ENCODE data around the gene CAMK2D. TPM values are rescaled to one million over a fixed set of nuclear protein-coding genes. Genes with fewer than 3 reads are reported as not detected.

CAMK2D gene
- total RNA-seq, 2 experiments from 2014 or later, result 29.9 to 32.9 TPM

- CTCF ChIA-PET, result no interaction called here
- Mint-ChIP-seq H3K27me3 (no peaks in the 10 kb centered on the region), H3K9me3 (no peaks in the 10 kb centered on the region), H3K4me3 (no peak overlapping the region), H3K36me3 (ENCODE audit: low read depth) (peaks cover 8% of the 10 kb centered on the region), H3K27ac (no peak overlapping the region), H3K4me1 (ENCODE audit: low read depth) (peaks cover 38% of the 10 kb centered on the region)
- POLR2A ChIA-PET, result interaction anchor here (1.3 kb wide), 1 partner anchor 18 kb away, joined by 4 read pairs; no protein-coding TSS in a partner anchor
- peaks cover 3% of the 10 kb centered on the region for H3K4me1 ChIP-seq (ENCODE audit: insufficient read depth, low read length)
- TF ChIP-seq CTCF (IDR thresholded peaks at IDR 0.05), result no peak
- no peaks in the 10 kb centered on the region for H3K27me3 ChIP-seq (ENCODE audit: control insufficient read depth in 1 of 2, insufficient read depth in 2 of 2, low read length in 2 of 2)
- DNase-seq, result no peak
- H3K4me3 ChIP-seq (ENCODE audit: low read length), result no peak overlapping the region
- intact Hi-C loops (cut with DNase I, micrococcal nuclease), result loop anchor here in 1 of 2 experiments (5.0 kb wide), 1 partner anchor 45 kb away; no protein-coding TSS in a partner anchor
- H3K9me3 ChIP-seq (ENCODE audit: control insufficient read depth in 1 of 2, insufficient read depth in 1 of 2, low read length in 2 of 2), result peaks cover 0 to 3% of the 10 kb centered on the region in 2 experiments
- ATAC-seq (ENCODE audit: poor library complexity), result no peak
- H3K27ac ChIP-seq (ENCODE audit: low read depth in 1 of 2, low read length in 2 of 2), result no peak overlapping the region
- no peaks in the 10 kb centered on the region for H3K36me3 ChIP-seq (ENCODE audit: insufficient read depth, low read length)
These were observed 18.9 kb downstream of the CAMK2D start for GRCh38 chr4:113742643-113743042.

GRCh38 chr4:113741956-113742355, 19.6 kb downstream of the CAMK2D start:
- CTCF ChIA-PET, result no interaction called here
- Mint-ChIP-seq H3K36me3 (ENCODE audit: low read depth) (peaks cover 8% of the 10 kb centered on the region), H3K27me3 (no peaks in the 10 kb centered on the region), H3K27ac (no peak overlapping the region), H3K4me1 (ENCODE audit: low read depth) (peaks cover 40% of the 10 kb centered on the region), H3K9me3 (no peaks in the 10 kb centered on the region), H3K4me3 (no peak overlapping the region)
- no peak overlapping the region for H3K27ac ChIP-seq (ENCODE audit: low read depth in 1 of 2, low read length in 2 of 2)
- no peaks in the 10 kb centered on the region for H3K36me3 ChIP-seq (ENCODE audit: insufficient read depth, low read length)
- no peak overlapping the region for H3K4me3 ChIP-seq (ENCODE audit: low read length)
- no peaks in the 10 kb centered on the region for H3K27me3 ChIP-seq (ENCODE audit: control insufficient read depth in 1 of 2, insufficient read depth in 2 of 2, low read length in 2 of 2)
- POLR2A ChIA-PET, result no interaction called here
- peaks cover 3% of the 10 kb centered on the region for H3K4me1 ChIP-seq (ENCODE audit: insufficient read depth, low read length)
- intact Hi-C loops (cut with DNase I, micrococcal nuclease), result loop anchor here in 1 of 2 experiments (5.0 kb wide), 1 partner anchor 45 kb away; no protein-coding TSS in a partner anchor
- DNase-seq, result no peak
- no peak for TF ChIP-seq CTCF (IDR thresholded peaks at IDR 0.05)
- no peak for ATAC-seq (ENCODE audit: poor library complexity)
- H3K9me3 ChIP-seq (ENCODE audit: control insufficient read depth in 1 of 2, insufficient read depth in 1 of 2, low read length in 2 of 2), result peaks cover 0 to 3% of the 10 kb centered on the region in 2 experiments

- POLR2A ChIA-PET, result no interaction called here
- DNase-seq, result no peak
- Mint-ChIP-seq H3K4me3 (no peak overlapping the region), H3K4me1 (ENCODE audit: low read depth) (peaks cover 44% of the 10 kb centered on the region), H3K27me3 (no peaks in the 10 kb centered on the region), H3K27ac (peak overlapping the region; percentile 4), H3K36me3 (ENCODE audit: low read depth) (peaks cover 16% of the 10 kb centered on the region), H3K9me3 (no peaks in the 10 kb centered on the region)
- H3K4me1 ChIP-seq (ENCODE audit: insufficient read depth, low read length), result peaks cover 3% of the 10 kb centered on the region
- H3K36me3 ChIP-seq (ENCODE audit: insufficient read depth, low read length), result no peaks in the 10 kb centered on the region
- intact Hi-C loops (cut with DNase I, micrococcal nuclease), result loop anchor here in 1 of 2 experiments (5.0 kb wide), 1 partner anchor 44 kb away; no protein-coding TSS in a partner anchor
- no peaks in the 10 kb centered on the region for H3K27me3 ChIP-seq (ENCODE audit: control insufficient read depth in 1 of 2, insufficient read depth in 2 of 2, low read length in 2 of 2)
- ATAC-seq (ENCODE audit: poor library complexity), result no peak
- no peak overlapping the region for H3K4me3 ChIP-seq (ENCODE audit: low read length)
- H3K9me3 ChIP-seq (ENCODE audit: control insufficient read depth in 1 of 2, insufficient read depth in 1 of 2, low read length in 2 of 2), result peaks cover 0 to 3% of the 10 kb centered on the region in 2 experiments
- no peak overlapping the region for H3K27ac ChIP-seq (ENCODE audit: low read depth in 1 of 2, low read length in 2 of 2)
- CTCF ChIA-PET, result no interaction called here
- TF ChIP-seq CTCF (IDR thresholded peaks at IDR 0.05), result no peak
These were observed 20.6 kb downstream of the CAMK2D start for GRCh38 chr4:113740857-113741379.

Data from CD4-positive, alpha-beta T cell (primary cell).